NCI-H2107 (cell line): Measurements from ENCODE around the gene NDUFA12.

Experiments used
- DNase-seq: peaks from one replicate; lab custom pipeline; 2025; lab: John Stamatoyannopoulos, UW

The NDUFA12 gene

DNA sequence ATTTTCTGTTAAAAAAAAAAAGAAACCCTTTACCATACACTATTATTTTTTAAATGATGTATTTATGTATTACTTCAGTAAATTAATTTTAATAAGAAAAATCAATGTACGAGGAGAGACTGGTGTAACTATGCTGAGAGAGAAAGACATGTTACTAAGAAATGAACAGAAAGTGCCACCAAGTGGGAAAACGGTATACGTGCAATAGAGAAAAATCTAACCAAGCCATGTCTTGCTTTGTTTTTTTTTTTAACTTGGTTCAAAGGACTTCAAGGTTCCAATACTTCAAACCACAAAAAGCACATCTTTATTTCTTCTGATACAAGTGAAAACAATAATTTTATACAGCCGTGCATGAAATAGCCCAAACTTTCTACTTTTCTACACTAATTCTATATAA is 22.9 kb downstream of the NDUFA12 start:
- DNase-seq, result no peak

DNA sequence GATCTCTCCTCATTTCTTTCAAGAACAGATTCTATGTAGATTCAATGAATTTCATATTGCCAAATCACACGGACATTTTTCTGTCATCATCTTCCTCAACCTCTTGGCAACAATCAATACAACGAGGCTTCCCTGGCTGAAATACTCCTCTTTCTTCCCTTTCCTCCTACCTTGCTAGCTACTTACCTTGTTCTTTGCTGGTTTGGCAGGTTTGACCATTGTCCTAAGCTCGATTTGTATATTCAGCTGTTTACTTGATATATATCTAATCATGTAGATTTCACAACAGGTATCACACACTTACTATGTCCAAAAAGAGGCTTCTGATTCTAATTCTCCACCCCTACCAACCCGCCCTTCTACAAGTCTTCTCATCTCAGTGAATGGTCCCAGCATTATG is 23.6 kb downstream of the NDUFA12 start:
- DNase-seq, result no peak

DNA sequence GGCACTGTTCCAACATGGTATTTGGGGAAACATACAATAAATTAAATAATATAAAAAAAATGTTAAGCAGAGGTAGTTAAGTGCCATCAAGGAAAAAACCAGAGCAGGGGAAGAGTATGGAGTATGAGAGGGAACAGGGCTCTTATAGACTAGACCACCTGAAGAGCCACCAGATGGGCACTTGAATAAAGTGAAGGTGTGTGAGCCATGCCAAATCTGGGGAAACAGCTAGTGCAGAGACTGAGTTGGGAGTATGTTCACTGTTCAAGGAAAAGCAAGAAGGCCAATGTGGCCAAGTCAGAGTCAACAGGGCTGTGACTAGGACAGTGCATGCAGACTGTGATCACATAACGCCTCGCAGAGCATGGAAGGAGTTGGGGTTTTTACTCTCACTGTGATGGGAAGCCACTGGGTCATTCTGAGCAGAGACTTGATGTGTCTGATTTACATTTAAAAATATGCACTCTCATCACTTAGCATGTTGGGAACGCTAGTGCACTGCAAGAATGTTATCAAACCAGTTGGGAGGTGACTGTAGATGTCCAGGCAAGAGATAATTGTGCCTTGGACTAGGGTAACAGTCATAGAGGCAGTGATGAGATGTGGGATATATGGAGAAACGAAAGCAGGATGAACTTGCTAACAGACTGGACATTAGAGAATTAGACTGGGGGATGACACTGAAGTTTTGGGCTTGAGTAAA is 25.6 kb downstream of the NDUFA12 start:
- DNase-seq, result no peak

DNA sequence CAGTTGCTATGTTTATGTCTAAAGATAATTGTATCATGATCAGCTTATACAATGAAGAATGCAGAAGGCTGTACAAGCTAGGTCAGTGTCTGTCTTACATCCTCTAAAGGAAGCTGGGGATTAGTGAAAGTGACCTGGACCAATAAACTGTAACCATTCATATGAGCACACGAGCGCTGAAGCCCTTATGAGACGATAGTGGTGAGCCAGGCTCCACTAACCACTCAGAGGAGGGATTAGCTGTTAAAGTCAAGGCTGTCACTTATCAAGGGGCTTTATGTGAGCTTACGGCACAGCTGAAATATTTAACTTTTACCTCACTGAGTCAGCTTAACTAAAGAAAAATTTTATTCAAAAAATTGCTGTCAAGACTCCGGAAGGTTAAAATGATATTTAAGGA is 30.3 kb downstream of the NDUFA12 start:
- no peak for DNase-seq

DNA sequence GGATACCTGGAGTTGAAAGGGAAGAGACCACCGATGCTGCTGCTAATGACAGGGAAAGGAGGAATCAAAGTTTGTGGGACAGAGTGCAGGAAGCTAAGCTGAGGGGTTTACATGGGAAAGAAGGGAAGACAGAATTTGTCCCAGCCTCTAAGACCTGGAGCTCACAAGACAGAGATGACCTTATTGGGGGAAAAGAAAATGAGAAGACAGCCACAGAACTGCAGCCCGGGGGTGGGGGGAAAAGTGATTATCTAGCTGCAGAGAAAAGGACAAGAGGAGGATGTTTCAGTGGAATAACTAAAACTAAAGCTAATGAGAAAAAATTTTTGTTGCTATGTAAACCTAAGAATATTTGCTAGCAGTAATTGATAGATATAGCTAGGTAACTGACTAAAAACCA is 30.7 kb downstream of the NDUFA12 start:
- DNase-seq, result no peak

DNA sequence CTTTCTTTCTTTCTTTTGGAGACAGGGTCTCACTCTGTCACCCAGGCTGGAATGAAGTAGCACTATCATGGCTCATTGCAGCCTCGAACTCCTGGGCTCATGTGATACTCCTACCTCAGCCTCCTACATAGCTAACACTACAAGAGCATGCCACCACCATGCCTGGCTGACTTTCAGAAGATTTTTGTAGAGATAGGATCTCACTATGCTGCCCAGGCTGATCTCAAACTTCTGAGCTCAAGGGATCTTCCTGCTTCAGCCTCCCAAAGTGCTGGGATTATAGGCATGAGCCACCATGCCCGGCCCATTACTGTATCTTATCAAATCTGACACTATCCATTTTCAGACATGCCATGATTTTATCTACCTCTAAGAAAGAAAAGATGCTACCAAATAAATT is 31.6 kb downstream of the NDUFA12 start:
- no peak for DNase-seq

DNA sequence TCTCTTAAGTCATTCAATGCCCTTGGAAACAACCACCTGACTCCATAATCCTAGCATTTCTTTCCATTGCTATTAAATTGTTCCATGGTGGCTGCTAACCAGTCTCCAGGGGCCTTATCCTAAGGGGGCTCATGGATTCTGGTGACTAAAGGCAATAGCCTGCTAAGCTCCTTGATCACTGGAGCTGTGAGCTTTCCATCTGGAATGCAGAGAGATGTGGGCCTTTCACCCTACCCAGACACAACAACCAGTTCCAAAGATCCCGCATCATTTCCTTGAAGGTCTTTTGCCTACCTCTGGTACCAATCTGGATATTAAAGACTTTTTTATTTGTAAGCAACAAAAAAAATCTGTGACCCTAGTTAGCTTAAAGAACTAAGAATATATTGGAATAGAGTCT is 32.9 kb downstream of the NDUFA12 start:
- DNase-seq, result no peak

DNA sequence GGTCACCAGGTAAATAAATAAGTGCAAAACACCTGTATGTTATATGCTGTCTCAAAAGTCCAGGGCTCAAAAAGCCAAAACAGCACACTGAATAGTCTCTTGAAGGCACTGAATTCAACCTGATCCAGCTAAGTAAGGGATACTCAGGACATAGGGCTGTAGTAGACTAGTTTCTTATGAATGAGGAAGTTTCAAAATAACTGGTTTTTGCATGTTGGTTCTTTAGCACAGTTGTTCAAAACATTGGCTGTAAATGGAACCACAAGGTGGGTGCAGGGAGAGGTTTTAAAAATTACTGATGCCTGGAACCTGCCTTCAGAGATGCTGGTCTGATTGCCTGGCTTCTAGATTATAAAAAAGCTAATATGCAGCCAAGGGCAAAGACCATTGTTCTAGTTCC is 34.1 kb downstream of the NDUFA12 start:
- no peak for DNase-seq

DNA sequence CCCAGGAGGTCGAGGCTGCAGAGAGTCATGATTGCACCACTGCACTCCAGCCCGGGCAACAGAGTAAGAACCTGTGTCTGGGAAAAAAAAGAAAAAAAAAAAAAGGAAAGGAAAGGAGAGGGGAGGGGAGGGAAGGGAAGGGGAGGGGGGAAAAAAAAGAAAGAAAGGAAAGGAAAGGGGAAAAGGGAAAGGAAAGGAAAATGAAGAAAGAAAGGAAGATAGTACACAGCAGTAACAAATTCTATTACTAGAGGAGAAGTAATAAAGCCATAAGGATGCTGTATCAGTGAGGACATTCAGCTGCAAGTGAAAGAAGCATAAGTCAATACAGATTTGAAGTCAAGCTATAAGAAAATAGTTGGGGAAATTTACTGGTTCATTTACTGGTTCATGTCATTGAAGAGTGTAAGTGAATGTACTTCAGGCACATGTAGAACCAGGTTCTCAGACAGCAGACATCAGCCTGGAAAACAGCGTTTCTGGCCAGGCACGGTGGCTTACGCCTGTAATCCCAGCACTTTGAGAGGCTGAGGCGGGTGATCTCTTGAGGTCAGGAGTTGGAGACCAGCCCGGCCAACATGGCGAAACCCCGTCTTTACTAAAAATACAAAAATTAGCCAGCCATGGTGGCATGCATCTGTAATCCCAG is 37.4 kb downstream of the NDUFA12 start:
- DNase-seq, result no peak

DNA sequence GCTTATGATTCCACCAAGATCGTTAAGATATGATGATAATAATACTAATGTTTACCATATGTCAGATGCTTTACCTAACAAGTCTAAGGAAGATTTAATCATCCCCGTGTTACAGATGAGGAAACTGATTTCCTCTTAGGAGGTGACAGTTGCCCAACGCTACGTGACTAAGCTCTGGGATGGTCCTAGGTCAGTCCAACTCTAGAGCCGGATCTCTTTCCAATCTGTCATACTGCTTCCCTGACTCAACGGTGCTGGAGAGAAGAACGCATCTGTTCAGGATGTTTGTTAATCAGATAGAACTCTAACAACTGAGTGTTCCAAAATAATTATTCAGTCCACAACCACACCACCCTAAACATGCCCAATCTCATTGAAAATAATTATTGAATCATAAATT is 39.8 kb downstream of the NDUFA12 start:
- DNase-seq, result no peak

DNA sequence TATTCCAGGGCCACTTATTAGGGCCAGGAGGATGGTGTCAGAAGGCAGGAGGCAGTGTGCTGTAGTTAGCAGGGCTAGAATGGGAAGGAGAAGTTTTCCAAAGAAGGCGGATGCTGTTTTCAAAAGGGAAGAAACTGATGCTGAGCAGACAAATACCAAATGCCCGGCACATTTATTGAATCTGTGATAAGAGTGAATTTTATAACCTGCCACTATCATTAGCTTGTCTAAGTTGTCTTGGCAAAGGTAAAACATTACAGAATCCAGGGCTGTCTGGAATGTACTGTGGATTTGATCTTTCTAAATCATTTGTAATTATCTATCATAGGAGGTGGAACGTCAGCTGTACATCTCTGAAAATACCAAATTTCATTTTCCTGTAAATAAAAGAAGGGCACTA is 40.8 kb downstream of the NDUFA12 start:
- no peak for DNase-seq

DNA sequence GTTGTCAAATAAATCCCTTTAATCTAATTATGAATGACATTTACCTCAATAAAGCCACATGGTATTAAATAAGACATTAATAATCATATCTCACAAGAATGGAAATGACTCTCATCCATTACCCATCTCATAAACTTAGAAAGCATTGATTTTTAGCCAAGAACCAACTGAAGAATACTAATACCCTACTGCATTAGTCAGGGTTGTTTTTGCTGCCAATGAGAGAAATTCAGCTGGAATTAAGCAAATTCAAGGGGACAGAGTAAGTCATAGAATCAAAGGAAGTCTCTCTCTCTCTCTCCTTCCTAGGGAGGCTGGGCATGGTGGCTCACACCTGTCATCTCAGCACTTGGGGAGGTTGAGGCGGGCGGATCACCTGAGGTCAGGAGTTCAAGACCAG is 41.6 kb downstream of the NDUFA12 start:
- DNase-seq, result no peak

DNA sequence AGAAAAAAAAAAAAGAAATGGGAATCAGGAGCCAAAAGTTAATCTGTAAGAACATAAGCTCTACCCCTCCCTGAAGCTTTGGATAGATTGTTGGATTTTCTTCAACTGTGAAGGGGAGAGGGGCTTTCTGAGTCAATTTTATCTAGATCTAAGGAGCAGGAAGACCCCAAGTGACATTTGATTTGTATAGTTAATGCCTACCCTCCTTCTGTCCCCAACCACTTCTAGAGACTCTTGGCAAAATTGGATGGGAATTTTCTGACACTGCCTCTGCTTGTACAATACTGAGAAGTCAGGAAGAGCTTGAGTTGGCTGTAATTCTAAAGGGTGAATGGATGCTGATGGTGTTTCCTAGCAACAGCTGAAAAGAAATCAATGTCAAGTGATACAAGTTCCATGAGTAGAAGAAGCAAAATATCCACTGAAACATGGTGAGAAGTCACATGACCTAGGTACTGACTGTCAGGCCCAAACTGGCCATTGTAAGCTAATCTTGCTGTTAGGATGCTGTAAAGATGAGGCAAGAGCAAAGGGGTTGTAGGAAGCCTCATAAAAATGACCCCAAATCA is 42.2 kb downstream of the NDUFA12 start:
- no peak for DNase-seq

DNA sequence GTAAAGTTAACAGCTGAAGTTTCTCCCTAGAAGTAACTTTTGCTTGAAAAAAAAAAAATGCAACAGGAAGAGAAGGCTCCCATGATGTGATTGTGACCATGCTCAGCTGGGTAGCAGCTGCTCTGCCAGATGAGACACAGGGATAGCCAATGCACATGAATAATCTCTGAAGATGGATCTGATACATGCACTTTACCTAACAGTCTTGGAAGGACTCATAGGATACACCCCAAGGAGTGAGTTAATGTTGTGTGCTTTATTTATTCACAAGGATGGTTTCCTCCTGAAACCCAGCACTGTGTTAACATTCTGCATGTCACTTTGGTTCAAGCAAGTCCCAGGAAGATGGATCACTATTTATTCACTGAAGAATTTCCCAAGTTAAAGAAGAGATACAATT is 46.5 kb downstream of the NDUFA12 start:
- no peak for DNase-seq

DNA sequence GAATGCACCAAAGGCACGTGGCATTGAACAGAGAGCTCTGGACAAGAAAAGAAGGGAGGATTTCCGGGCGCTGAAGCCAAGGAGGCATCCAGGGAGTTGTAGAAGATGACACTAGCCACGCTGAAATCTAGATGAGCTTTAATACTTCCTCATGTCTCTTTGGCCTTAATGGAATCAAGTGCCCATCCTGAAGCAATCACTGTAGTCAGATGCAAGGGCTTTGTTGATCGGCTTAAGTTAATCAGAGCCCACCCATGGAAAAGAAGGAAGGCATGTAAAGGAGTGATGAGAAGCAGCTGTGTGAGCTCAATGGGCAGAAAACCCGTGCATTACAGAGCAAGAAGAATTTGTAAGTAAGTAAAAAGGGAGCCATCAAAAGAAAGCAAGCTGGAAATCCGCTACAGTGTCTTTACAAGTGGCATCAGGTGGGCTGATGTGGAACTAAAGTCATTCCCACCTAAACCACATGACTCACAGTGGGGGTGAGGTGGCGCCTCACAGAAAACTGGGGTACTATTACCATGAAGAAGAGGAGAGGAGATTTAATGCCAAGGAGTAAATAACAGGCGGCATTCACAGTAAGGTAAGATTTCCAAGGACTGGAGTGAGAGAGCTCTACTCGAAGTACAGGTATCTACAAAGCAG is 48.4 kb downstream of the NDUFA12 start:
- no peak for DNase-seq

DNA sequence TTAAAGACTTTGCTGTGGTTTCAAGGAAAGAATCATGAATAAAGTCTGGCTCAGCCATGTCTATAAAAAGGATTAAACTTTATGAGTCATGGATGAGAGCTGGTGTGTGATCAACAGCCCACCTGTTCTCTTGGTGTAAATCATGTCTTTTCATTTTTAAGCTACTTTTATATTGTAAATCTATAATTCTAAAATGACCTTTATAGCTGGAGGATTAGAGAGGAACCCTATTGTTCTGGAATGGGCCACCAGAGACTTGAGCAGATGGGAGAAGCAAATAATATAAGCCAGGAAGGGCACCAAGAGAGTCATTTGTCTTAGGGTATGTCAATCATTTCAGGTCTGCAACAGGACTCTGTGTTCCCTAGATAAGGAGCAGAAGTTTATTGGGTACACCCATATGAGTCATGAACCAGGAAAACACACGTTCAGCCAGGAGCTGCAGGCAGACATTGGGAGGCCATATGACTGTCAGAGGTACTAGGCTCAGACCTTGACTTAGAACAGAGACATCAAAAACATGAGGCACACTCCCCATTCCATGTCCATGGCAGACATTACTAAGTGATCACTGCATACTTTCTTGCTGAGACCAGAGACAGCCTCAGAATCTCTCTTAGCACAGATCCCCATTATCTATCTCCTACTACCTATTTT is 49.3 kb downstream of the NDUFA12 start:
- no peak for DNase-seq

DNA sequence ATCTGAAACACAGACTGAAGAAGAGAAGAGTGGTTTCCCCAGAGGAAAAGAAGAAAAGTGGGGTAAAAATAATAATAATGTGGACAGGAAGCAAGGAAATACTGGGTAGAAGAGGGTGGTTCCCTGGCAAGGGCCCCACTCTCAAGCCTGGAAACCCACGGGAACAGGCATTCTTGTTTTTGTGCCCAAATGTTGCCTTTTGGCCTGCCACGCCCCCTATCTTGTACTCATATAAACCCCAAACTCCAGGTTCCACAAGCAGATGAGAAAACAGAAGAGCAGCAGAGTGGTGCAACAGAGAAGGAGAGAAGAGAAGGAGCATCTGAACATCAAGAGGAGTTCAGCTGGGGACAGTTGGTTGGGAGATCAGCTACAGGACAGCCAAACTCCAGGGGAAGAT is 51.2 kb downstream of the NDUFA12 start:
- DNase-seq, result no peak

DNA sequence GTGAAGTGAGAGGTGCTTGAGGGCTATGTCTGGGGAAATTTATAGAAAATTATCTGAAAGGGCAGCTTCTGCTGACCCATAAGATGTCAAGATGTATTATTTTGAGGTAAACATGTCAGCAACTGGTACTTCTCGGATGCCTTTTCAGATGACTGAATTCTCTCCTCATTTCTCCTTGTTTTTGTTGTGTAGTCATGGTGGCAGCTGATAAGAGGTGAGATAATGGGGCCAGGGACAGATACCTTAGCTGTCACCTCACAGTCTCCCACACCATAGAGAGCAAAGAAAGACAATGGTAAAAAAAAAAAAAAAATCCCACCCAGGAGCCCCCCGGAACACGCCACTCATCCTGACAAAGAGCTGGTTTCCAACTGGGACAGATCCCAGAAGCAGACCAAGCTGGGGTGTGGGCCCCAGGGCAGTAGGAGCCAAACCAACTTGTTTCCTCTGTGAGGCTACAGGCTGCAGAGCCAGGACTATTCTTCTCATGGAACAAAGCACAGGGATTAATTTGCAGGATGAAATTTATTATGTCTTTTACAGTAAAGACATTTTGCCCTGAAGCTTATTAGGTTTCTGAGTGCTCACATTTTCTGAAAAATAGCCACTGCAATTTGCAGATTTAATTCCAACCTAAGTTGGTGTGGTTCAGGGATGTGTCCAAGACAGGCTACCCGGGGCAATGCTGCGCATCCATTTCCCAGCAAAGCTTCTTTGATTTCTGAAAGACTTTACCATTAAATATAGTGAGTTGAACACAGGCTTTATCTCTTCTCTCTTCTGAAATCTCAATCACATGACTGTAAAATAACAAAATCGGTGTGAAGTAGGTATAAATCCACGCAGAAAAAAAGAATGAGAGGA is 52.2 kb downstream of the NDUFA12 start:
- no peak for DNase-seq

DNA sequence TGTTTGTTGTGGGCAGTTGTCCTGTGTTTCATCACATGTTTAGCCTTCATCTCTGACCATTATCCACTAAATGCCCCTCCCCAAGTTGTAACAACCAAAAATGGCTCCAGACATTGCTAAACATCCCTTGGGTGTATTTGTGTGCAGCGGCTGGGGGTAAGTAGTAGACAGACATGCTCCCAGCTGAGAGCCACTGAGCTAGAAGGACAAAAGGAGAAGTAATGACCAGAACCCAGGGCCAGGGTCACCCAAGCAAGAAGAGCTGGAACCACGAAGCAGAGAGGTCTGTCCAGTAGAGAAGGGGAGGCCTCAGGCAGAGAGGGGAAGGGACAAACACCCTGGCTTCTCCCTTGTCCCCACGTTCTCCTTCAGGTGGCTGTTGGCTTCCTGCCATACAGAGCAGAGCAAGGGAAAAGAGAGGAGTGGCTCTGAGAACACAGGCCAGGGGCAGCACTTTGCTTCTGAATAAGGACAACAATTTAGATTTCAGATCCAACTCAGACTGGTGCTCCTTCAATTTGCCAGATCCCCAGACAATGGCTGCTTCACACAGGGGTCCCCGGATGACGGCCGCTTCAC is 55.2 kb downstream of the NDUFA12 start:
- DNase-seq, result no peak

DNA sequence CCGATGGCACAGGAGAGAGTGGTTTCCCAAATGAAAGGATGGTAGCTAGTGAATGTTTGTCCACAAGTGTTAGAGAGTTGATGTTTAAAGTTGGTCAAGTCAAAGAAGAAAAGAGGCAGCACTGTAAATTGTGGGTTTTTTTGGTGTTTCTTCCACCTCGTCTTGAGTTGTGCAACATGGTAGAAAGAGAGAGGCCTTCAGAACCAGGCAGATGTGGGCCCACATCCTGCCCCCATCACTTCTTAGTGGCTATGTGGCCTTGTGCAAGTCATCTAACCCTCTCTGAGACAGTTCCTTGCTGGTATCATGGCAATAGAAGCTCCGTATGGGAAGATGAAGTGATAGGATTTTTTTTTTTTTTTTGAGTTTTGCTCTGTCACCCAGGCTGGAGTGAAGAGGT is 60.8 kb downstream of the NDUFA12 start:
- no peak for DNase-seq

DNA sequence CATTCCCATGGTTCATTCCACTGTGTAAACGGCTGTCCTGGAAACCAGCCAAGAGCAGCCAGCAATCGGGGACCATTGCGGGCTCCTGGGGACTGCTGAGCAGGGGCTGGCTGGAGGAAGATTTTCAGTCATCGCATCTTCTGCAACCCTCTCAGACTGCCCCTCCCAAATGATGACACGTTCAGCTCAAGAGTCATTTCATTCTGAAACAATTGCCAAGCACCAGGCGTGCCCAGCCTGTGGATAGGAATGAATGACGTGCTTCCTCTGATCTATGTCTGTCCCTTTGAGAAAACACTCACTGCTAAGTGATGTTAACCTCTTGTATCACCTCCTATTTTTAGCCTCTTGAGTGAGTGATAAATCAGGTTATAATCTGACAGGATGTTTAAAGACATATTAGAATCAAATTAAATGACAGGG is 62.0 kb downstream of the NDUFA12 start:
- no peak for DNase-seq
